Stimulated activated CD8-positive, alpha-beta memory T cell treated with anti-CD3 and anti-CD28 coated beads, Interleukin-2, amount 100 ng/mL, for 48 hours (primary cell): ENCODE data around the gene USP50.
"Not testable (repeated sequence)": the region's sequence is repeated elsewhere in the genome, so short reads cannot be mapped to it uniquely, and the experiment has no call there.

ENCODE experiments used
- DNase-seq, 2 donors: peaks; one replicate each; pipeline ENCODE4 v3.0.0-alpha.2; 2020; ENCODE audit warnings: low read depth in 2 of 2

USP50 gene

DNA sequence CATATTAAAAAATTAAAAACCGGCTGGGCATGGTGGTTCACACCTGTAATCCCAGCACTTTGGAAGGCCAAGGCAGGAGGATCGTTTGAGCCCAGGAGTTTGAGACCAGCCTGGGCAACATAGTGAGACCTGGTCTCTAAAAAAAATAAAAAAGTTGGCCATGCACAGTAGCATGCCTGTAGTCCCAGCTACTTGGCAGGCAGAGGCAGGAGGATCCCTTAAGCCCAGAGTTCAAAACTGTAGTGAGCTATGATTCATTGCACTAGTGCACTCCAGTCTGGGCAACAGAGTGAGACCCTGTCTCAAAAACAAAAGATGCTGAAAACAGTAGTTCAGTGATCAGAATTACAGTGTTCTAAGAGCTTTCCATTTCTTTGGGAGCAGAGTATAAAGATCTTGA is 40.8 kb downstream of the USP50 start:
- DNase-seq: not testable (repeated sequence)

DNA sequence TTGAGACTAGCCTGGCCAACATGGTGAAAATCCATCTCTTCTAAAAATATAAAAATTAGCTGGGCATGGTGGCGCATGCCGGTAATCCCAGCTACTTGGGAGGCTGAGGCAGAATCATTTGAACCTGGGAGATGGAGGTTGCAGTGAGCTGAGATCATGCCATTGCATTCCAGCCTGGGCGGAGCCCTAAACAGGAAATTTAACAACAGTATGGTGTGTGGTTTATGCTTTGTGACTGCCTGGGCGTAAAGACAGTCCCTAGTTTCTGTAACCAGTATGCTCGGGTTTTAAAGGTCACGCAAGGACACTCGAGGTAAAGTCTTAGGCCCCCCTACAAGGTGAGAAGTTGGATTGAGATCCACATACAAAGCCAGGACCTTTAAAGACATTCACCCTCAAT is 43.3 kb downstream of the USP50 start:
- DNase-seq: no peak

DNA sequence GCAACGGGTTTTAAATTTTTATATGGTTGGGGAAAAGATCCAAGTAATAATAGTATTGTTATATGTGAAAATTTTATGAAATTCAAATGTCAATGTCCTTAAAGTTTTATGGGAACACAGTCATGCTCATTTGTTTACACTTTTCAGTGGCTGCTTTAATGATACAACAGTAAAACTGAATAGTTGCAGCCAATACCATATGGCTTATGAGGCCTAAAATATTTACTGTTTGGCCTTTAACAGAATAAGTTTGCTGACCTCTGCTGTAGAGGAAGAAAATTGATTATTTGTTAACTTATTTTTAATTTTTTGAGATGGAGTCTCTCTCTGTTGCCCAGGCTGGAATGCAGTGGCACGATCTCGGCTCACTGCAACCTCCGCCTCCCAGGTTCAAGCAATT is 44.7 kb downstream of the USP50 start:
- DNase-seq: no peak

DNA sequence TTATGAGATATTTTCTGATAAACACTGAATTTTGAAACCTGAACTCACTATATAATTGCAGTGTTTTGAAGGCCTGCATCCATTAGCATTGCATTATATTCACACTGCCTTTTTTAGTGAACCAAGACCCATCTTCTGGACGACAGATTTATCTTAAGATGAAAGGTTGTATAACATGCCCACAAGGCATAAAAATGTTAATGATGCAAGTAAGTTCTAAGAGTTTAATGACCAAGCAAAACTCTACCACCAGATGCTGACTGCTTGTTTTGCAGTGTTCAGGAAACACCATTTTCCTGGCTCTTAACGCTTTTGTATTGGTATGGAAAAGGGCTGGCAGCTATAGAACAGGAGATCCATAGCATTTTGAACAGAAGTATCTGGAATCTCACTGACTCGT is 46.1 kb downstream of the USP50 start:
- DNase-seq: no peak

DNA sequence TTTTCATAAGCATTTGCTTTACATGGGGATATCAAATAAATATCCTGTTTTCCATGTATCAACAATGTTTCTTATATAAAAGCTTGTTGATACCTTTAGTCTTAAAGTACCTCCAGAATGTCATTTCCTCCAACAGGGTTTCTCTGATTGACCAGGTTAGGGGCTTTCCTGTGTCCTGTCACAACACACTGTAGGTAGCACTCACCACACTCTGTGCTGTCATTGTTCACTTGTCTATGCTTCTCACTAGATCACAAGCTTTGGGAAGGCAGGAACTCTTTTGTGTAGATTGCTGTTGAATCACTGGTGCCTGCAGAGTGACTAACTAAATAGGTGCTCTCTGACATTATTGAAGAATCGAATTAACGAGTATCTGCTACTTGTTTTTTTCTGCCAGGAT is 49.8 kb downstream of the USP50 start:
- no peak for DNase-seq

DNA sequence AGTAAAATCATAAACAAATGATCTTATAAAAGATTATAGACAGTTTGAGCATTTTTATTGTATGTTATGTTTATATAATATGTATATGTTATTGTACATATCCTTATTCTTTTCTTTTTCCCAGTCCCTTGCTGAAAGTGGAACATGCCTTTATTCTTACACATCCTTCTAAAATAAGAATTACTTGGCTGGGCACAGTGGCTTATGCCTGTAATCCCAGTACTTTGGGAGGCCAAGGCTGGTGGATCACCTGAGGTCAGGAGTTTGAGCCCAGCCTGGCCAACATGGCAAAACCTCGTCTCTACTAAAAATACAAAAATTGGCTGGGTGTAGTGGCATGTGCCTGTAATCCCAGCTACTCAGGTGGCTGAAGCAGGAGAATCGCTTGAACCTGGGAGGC is 51.9 kb downstream of the USP50 start:
- not testable (repeated sequence) for DNase-seq

DNA sequence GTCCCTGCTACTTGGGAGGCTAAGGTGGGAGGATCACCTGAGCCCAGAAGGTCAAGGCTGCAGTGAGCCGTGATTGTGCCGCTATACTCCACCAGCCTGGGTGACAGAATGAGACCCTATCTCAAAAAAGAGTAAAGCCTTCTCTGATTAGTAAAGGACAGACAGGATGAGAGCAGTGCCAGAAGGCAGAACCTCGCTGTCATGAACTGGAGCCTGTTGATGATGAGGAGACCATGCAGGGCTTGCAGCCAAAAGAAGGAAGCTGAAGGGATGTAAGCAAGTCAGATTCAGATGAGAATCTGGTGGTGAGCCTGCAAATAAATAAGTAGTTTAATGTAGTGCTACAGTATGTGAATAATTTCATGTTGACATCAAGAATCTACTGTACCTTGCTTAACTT is 52.8 kb downstream of the USP50 start:
- no peak for DNase-seq

DNA sequence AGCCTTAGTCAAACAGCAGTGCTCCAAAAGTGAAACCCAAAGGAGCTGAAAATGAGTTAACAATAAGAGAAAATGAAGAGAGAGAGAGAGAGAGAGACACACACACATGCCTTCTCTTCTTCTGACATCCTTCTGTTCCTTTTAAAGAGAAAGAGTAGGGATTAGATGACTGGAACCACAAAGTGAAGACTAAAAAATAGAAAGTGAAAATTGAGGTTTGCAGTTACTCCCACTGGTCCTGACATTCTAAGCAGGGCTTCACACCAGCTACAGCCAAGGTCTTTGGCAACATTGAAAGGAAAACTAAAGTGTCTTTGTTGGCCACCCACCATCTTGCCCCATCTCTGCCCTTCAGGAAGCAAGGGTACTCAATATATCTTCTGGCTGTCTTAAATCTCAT is 59.2 kb downstream of the USP50 start:
- no peak for DNase-seq

DNA sequence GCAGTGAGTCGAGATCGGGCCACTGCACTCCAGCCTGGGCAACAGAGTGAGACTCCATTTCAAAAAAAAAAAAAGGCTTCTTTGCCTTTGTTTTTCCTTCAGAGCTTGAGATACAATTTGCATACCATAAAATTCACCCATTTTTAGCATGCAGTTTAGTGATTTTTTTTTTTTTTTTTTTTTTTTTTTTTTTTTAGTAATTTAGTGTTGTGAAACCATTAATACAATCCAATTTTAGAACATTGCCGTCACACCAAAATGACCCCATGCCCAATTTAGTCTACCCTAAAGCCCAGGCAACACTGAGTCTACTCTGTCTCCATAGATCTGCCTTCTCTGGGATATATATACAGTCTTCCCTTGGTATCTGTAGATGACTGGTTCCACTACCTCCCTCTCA is 61.1 kb downstream of the USP50 start:
- DNase-seq: no peak

DNA sequence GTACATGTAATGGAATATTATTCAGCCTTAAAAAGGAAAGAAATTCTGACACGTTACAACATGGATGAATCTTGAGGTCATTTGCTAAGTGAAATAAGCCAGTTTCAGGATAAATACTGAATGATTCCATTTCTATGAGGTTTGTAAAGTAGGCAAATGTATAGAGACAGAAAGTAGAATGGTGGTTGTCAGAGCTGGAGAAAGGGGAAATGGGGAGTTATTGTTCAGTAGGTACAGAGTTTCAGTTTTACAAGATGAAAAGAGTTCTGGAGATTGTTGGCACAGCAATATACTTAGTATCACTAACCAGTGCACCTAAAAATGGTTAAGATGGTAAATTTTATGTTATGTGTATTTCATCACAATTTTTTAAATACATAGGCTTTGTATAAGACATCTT is 61.7 kb downstream of the USP50 start:
- no peak for DNase-seq

DNA sequence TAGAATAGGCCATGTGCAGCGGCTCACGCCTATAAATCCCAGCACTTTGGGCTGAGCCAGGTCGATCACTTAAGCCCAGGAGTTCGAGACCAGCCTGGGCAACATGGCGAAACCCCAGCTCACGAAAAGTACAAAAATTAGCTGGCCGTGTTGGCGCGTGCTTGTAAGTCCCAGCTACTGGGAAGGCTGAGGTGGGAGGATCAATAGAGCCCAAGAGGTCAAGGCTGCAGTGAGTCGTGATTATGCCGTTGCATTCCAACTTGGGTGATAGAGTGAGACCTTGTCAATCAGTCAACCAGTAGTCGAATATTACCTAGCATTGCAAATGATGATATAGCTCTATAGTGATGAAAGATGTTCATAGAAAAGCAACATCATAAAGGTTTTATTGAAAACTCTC is 70.3 kb downstream of the USP50 start:
- DNase-seq: no peak

DNA sequence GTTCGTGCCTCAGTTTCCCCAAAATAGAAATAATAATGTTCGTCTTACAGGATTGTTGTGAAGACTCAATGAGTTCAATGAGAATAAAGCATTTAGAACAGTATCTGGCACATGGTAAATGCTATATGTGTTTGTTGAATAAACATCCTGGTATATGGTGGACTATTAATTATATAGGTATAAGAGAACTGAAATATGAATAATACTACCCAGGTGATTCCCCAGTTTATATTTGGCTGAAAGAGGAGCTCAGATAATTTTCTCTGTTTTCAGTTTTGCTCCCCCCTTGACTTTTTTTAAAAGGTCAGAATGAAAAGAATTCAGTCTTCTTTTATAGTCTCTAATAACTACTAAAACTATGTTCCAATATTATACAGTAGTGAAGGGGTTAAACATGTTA is 75.4 kb downstream of the USP50 start:
- no peak for DNase-seq

DNA sequence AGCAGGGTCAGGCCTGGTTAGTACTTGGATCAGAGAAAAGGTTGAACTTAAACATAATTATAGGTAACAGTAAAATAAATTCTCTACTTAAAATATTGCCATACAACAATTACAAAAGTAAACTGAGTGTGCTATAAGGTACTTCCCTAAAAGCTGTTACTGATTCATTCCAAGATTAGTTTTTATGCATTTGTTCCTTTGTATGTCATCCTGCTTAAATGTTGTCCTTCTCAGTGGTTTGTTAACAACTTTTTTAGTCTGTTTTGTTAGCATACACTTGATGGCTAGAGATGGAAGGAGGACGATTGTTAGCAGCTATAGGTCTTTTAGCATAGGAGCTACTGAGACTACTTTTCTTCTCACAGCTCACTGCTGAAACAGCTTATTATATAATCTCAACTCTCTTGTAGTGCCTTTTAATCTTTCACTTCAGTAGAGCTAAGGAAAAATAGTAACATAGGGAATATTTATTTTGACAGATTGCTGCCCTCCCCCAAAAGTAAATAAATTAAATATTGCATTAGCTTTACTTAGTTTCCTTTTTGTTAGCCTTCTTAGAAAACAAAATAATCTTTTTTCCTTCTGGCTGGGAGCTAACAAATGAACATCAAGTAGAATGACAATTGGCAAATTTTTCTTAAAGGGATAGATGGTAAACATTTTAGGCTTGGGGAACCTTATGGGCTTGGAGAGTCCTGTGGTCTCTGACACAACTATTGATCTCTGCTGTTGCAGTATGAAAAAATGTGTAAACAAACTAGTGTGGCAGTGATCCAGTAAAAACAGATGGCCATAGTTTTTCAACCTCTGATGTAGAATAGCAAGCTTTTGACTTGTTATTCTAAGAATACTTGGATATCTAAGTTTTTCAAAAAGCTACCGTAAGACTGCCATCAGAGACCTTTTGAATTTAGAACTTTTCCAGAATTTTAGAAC is 82.8 kb downstream of the USP50 start:
- DNase-seq: no peak

DNA sequence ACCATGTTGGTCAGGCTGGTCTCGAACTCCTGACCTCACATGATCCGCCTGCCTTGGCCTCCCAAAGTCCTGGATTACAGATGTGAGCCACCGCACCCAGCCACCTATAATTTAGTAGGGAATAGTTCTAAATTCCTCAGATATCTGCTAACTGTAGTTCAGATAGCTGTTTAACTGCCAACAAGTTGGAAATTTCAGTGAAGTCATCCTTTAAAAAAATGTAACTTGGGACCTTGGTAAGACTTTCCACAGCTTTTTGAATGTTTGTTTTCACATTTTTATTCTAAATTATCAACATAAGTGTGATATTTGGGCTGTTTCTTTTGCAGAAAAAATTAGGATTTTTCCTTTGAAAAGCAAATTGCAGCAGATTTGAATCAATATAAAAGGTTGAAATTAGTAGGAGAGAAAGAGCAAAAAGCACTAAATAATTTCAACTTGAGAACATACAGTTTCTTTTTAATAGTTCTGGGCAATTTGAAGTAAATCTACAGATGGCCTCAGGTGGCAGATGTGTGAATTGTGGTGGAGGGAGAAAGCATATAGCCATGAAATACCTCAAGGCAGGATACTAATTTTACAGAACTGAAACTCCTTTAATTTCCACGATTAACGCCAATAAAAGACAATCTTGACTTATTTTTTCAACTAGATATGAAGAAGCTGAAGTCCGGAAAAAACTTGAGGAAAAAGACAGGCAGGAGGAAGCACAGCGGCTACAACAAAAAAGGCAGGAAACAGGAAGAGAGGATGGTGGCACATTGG is 87.9 kb downstream of the USP50 start:
- no peak for DNase-seq

DNA sequence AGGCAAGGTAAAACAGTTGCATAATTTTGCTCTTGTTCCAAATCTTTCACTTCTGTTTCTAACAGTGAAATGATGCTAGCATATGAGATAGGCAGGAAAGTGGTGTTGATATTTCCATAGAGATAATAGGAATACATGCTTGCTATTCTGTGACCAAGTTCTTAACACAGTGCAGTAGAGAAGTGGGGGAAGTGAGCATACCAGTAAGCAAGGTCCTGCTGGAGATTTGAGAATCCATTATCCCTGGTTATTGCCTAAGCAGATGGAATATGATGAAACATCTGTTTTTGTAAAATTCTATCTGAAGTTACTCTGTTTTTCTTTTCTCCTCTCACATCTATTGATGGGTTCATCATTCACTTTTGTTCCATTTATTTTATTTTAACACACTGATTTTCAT is 93.5 kb downstream of the USP50 start:
- DNase-seq: no peak
